Activated gamma-delta T cell treated with Interleukin-2 at 50 U/mL for 16 hours (primary cell): ENCODE measurements around the gene IL3RA.
"Not testable (repeated sequence)": the region's sequence is repeated elsewhere in the genome, so short reads cannot be mapped to it uniquely, and the experiment has no call there.

Experiments used
- DNase-seq: peaks from one replicate; pipeline ENCODE4 v3.0.0-alpha.2; 2020

The IL3RA gene

GRCh38 chrX:1336331-1336943, at the start of gene IL3RA:
Gene IL3RA (plus strand): TSS chrX:1336785. CDS start chrX:1341766, 4,981 bp downstream.
- DNase-seq, result no peak

GRCh38 chrX:1289535-1289934, 47.0 kb upstream of the IL3RA start:
- DNase-seq, result no peak

DNA sequence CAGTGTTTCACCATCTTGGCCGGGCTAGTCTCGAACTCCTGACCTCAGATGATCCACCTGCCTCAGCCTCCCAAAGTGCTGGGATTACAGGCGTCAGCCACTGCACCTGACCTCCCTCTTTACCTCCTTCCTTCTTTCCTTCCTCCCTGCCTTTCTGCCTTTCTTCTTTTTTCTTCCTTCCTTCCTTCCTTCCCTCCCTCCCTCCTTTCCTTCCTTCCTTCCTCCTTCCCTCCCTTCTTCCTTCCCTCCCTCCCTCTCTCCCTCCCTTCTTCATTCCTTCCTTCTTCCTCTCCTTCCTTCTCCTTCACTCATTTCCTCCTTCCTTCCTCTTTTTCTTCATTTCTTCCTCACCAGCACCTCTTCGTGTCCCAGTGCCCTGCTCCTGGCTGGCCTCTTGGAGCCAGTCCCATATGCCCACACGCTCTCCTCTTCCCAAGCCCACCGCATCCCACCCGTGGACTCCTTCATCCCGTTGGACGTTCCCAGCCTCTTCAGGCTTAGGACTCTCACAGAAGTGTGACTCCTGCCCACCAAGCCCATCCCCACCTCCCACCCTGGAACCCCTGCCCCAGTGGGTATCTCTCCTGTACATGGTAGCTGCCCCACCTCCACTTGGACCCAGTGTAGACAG, 45.4 kb upstream of the IL3RA start:
- no peak for DNase-seq

GRCh38 chrX:1292575-1293290, 43.9 kb upstream of the IL3RA start:
- DNase-seq, result no peak

DNA sequence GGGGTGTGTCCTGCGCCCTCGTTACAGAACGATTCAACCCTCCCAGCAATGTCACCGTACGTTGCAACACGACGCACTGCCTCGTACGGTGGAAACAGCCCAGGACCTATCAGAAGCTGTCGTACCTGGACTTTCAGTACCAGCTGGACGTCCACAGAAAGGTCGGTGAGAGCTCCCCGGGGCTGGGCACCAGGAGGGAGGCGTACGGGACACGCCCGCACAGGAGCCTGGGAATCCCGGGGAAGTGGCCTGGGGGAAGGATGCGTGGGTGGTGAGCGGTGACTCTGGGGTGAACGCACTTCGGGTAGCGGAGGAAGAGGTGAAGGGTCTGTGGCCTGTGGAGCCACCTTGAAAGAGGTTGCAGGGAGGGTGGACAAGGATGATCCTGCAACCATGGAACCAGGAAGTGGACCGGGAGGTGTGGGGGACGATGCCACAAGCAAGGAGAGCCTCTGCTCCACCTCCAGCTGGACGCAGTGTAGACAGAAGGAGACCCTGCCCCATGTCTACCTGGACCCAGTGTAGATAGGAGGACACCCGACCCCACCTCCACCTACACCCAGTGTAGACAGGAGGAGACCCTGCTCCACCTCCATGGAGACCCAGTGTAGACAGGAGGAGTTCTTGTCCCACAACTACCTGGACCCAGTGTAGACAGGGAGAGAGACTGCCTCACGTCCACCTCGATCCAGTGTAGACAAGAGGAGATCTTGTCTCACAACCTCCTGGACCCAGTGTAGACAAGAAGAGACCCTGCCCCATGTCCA, 42.1 kb upstream of the IL3RA start:
- no peak for DNase-seq

- no peak for DNase-seq
Observed at GRCh38 chrX:1295550-1295949, 41.0 kb upstream of the IL3RA start.

DNA sequence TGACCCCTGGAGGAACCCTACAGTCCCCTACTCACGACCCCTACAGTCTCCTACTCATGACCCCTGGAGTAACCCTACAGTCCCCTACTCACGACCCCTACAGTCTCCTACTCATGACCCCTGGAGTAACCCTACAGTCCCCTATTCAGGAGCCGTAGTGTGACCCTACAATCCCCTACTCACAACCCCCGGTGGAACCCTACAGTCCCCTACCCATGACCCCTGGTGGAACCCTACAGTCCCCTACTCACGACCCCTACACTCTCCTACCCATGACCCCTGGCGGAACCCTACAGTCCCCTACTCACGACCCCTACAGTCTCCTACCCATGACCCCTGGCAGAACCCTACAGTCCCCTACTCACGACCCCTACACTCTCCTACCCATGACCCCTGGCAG, 39.0 kb upstream of the IL3RA start:
- not testable (repeated sequence) for DNase-seq

GRCh38 chrX:1300449-1300848, 36.1 kb upstream of the IL3RA start:
- no peak for DNase-seq

DNA sequence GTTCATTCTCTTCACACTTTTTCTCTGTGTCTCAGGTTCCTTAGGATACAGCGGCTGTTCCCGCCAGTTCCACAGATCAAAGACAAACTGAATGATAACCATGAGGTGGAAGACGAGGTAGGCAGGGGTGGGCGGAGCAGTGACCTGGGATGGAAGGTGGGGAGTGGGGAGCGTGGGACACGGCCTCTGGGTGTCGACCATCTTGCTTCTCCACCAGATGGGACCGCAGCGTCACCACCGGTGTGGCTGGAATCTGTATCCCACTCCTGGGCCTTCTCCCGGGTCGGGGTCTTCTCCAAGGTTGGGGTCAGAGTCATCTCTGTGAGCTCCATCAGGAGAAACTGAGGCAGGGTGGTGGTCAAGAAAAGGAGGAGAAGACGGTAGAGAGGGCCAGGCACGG, 31.2 kb upstream of the IL3RA start:
- DNase-seq, result no peak

DNA sequence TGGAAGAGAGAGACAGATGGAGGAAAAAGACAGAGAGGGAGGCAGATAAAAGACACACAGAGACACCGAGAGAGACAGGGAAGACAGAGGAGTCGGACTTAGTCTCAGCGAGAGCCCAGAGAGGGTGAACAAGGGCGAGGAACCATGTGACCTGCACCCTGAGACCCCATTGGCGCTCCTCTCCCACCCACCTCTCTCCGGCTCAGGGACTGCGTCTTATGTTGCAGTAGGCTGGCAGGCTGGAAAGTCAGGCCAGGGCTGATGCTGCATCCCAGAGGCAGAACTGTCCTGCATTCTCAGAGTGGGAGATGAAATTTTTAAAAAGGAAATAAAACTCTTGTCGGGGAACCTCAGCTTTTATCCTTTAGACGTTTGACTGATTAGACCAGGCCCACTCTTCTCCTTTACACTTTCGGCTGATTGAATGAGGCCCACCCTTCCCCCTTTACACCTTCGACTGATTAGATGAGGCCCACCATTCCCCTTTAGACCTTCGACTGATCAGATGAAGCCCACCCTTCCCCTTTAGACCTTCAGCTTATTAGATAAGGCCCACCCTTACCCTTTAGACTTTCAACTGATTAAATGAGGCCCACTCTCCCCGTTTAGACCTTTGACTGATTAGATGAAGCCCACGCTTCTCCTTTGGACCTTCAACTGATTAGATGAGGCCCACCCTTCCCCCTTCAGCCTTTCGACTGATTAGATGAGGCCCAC, 29.5 kb upstream of the IL3RA start:
- no peak for DNase-seq

- DNase-seq, result no peak
Observed at GRCh38 chrX:1307626-1308340, 28.8 kb upstream of the IL3RA start.

GRCh38 chrX:1308476-1308875, 28.1 kb upstream of the IL3RA start:
- no peak for DNase-seq

DNA sequence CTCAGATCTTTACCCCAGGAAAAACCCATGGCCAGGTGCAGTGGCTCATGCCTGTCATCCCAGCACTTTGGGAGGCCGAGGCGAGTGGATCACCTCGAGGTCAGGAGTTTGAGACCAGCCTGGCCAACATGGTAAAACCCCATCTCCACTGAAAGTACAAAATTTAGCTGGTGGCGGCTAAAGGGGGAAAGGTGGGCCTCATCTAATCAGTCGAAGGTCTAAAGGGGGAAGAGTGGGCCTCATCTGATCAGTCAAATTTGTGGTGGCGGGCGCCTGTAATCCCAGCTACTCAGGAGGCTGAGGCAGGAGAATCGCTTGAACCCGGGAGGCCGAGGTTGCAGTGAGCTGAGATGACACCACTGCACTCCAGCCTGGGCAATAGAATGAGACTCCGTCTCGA, 27.7 kb upstream of the IL3RA start:
- not testable (repeated sequence) for DNase-seq

- no peak for DNase-seq
Observed at GRCh38 chrX:1313788-1314187, 22.8 kb upstream of the IL3RA start.

DNA sequence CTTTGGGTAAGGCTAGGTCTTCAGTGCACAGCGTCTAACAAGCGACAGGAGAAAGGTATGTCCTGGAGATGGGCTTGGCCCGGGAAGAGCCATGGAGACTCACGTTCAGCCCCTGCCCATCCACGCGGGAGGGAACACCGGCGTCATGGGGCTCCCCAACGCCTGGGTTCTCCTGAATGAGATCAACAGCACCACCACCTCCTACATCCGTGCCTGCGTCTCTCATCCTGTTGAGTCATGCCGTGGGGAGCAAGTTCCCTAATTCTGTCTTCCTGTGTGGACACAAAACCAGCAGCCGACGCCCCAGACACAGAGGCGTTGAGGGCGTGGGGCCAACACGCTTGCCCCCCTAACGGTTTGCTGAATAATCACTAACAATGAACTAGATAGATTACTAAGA, 20.1 kb upstream of the IL3RA start:
- no peak for DNase-seq

- DNase-seq, result no peak
Observed at GRCh38 chrX:1321674-1322073, 14.9 kb upstream of the IL3RA start.

DNA sequence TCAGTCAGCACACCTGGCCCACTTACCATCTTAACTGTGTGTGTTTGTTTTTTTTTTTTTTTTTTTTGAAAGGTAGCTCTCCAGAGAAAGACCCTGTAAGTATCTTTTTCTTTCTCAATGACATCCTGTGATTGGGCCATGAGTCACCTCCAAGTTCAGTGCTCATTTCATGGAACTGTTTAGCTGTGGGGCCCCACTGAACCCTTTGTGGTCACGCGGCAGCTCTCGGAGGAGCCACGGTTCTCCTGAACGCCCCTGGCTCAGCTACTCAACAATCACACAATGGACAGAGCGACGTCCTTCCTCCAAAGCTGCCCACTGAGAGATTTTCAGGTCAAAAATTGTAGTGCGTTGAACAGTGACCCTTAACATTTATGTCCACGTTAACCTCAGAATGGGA, 14.2 kb upstream of the IL3RA start:
- no peak for DNase-seq

- DNase-seq, result peak; percentile 40
Observed at GRCh38 chrX:1323315-1323714, 13.3 kb upstream of the IL3RA start.

DNA sequence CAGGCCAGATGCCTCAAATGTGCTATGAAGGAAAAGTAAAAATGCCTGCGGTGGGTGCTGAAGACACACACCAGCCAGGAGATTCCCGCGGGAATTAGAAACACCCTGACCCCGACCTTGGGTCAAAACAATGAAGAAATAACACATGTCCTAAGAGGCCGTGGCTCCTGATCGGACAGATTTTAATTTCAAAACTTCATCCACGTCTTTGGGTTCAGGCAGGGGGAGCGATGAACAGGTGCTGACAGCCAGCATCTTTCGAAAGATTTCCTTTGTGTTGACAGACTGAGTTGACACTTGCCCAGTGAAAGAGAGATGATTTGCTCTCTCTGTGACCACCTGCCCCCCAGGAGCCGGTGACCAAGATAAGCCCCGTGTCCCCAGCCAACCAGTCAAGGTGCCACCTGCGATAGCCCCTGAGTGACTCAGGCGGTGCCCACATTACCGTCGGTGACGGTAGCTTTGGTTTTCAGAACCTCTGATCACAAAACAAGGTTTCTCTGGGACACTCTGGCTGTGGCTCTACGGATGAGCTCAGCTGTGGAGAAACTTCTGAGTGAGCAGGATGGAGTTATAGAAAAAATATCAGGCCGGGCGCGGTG, 11.0 kb upstream of the IL3RA start:
- DNase-seq, result no peak

DNA sequence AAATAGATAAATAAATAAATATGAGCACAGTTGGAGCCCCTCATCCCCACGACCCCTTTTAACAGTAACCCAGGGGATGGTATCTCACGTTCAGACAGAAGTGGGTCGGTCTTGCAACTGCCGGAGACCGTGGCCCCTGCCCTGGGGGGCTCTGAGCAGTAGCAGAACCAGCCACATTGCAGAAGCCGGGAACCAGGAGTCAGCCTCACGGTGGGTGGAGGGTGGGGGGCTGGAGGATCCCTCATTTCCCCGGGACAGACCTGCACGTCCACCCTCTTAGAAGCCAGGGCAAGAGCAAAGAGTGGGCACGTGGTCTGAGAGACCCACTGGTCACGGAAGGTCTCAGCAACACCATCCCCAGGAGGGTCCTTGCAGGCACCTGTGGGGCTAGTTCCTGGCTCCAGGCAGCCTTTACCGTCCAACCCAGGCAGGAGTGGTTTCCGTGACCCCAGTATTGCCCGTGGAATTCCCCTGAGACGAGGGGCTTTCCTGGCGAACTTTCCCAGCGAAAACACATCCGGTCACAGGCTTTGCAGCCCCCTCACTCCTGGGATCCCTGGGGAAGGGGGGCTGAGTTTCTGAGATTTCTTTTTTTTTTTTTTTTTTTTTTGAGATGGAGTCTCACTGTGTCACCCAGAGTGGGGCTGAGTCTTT, 8.8 kb upstream of the IL3RA start:
- DNase-seq, result no peak

DNA sequence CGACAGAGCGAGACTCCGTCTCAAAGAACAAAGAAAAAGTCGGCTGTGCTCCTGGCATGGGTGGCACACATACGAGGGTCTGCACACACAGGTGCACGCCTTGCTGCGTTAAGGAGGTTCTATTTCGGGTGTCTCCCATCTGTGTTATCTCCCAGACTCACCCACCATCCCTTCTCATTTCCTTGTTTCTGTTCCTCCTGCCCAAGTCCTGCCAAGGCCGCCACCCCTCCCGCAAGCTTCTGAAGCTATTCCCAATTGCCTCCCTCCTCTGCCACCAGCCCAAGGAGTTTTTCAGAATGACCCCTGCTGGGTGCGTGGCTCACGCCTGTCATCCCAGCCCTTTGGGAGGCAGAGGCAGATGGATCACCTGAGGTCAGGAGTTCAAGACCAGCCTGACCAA, 6.0 kb upstream of the IL3RA start:
- no peak for DNase-seq
